Uterus (tissue), 2 donors: ENCODE measurements around the gene FAM83F.

ENCODE experiments used
- CTCF ChIP-seq, 4 experiments: fragments of 200-600 bp in 2 of 4; fragments of 450-650 bp in 2 of 4; sonication (generic) in 2 of 4; IDR thresholded peaks; one replicate each; pipeline ENCODE4 v1.5.1; 2016 to 2019; ENCODE audit warnings: antibody characterized with exemption in 4 of 4, mild to moderate bottlenecking in 2 of 4, moderate library complexity in 1 of 4
- POLR2A ChIP-seq, 2 donors: fragments of 450-650 bp; IDR thresholded peaks; one replicate each; pipeline ENCODE4 v1.6.1; 2016; ENCODE audit warnings: antibody characterized with exemption in 2 of 2, mild to moderate bottlenecking in 1 of 2, moderate library complexity in 1 of 2

GRCh38 chr22:40057652-40058051, 62.9 kb downstream of the FAM83F start:
- TF ChIP-seq CTCF (IDR thresholded peaks at IDR 0.05): no peak
- TF ChIP-seq POLR2A (IDR thresholded peaks at IDR 0.05): no peak
